HG03175 (cell line): ENCODE results near the gene NPHP4.

Source experiments
- ATAC-seq: cut with Tn5 transposase; IDR thresholded peaks from one replicate; pipeline ENCODE4 v1.9.1; 2021; ENCODE audit warnings: mild to moderate bottlenecking, moderate library complexity; ENCODE audit not compliant: unreplicated experiment

The NPHP4 gene

DNA sequence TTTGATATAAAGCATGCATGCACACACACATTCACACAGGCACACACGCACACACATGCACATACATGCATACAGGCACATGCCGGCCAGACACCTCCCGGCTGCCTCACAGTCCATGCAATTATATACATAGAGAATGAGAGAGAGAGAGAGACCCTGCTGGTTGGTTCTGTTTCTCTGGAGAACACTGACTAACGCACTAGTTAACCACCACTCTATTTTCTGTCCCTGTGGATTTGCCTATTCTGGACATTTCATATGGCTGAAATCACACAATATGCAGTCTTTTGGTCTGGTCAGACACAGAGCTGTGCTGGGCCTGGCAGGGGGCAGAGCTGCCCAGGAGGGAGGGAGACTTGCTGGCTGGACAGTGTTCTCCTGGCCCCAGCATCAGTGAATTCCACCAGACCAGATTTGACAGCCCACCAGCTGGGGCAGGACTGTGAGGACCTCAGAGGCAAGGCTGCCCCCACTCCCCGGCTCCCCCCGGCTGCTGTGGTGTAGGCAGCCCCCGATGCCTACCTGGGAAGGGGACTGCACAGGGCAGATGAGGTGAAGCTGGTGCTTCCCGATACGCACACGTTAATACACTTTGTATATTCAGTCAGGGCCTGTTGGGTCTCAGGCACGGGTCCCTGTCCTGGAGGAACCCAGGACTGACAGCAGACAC lies 152.2 kb downstream of the NPHP4 start:
- no peak for ATAC-seq

- ATAC-seq: no peak
Measured at GRCh38 chr1:5839161-5839880, 152.9 kb downstream of the NPHP4 start.

- no peak for ATAC-seq
Measured at GRCh38 chr1:5837976-5838653, 154.1 kb downstream of the NPHP4 start.

GRCh38 chr1:5836776-5837440 lies 155.3 kb downstream of the NPHP4 start:
- no peak for ATAC-seq

GRCh38 chr1:5835179-5835562 lies 157.1 kb downstream of the NPHP4 start:
- no peak for ATAC-seq

GRCh38 chr1:5834477-5835178 lies 157.6 kb downstream of the NPHP4 start:
- no peak for ATAC-seq

DNA sequence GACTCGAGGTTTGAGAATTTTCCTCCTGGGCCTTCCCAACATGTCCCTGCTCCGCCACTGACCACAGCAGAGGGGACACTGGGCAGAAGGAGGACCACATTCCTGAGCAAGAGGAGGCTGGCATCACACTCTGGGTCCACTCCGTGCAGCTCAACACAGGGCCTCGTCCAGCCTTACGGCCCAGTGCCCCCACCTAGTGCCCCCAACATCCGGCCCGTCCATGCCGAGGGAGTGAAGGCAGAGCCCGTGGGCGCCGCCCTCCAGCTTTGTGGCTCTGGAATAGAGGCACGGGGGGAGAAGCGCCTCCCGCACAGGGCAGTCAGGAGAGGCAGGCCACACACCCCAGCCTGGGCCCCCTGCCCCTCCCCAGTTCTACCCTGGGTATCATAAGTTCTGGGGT lies 158.3 kb downstream of the NPHP4 start:
- ATAC-seq: no peak

DNA sequence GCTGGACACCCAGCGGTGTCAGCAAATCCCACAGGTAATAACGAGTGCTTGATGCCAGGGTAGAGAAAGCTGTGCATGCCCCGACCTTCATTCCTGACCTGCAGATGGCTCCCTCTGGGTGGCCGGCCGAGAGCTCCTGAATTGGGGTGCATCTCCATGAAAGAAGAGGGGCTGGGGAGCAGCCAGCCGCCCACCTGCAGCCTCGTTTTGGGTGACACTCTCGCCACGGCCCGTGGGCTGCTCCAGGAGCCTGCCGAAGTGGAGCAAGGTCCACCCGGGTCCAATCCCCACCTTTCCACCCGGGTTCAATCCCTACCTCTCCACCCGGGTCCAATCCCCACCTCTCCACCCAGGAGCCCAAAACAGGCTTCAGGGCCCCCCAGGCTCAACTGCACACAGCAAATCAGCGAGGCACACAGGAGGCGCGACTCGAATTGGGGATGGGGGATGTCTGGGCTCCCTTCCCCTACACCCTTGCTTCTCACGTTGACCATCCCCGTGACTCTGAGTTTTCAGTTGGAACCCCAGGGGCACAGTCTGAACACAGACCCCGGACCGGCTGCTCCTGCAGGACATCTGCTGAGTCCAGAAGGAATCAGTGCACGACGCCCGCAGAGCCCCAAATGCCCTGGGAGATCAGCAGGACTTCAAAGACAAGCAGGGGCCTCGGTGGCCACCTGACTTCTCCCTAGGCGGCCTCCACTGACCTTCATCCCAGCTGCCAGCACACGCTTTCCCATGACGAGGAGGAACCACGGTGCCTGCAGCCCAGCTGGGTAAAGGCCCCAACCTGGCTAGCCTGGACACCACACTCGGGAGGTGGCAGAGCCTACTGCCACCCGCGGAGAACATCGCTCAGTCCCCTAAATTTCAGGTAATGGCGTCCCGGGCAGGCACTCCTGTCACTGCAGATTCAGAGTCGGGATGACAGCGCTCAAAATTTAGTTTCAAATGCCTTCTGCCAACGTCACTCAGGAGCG lies 159.0 kb downstream of the NPHP4 start:
- ATAC-seq: no peak

DNA sequence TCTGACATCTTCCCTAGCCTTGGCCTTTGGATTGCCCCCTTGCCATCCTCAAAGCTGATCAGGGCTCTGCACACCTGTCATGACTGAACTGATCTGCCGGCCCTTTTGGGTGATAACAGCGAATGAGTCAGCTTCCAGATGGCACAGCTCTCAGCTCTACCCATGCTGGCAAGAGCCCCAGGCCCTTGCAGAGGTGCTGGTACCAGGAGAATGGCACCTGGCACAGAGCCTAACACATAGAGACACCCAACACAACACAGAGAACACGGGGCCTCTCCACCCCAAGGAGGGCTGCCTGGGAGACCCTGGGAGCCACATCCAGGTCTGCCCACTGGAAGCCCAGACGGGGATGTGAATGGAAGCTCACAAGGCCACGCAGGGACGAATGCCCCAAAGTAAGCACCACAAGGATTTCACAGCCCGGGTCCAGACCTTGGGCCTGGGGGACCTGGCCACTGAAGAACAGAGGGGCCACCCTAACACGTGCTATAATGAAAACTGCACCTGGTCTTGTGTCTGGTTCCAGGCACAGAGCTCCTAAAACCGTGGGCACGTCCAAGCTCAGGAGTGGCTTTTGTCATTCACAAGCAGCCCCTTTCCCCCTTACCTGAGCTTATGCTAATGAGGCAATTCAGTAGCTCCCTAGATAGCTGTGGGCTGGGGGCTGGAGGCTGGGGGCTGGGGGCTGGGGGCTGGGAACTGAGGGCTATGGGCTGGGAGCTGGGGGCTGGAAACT lies 160.5 kb downstream of the NPHP4 start:
- no peak for ATAC-seq

DNA sequence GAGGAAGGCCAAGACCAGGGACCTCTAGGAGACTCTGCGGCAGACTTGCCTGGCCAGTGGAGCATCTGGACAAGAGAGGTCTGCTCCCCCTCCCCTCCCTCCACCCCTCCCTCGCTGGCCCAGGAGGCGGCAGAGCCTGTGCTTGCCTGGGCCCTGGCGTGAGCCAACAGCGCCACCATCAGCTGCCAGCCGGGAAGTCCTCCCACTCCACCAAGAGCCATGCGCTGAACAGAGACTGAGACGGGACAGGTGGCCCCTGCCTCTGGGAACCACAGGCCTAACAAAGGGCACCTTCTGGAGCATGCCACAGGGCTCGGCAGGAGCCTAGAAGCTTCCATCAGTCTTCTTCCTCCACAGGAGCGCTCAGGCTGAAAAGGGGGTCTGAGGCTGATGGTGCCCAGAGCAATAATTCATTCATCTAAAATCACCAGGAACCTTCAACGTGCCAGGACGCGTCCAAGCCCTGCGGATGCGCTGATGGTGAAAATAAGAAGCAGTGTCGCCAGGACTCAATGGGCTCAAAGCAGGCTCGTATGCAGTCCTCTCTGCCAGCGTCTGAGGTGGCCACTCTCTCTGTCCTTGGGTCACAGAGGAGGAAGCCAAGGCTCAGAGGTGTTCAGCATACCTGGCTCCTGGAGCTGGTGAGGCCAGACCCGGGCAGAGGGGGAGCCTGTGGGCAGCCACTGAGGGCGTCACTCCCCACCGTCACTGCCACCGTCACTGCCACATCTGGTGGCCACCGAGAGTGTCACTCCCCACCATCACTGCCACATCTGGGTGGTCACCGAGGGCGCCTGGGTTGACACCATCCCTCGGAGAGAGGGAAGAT lies 161.2 kb downstream of the NPHP4 start:
- ATAC-seq: no peak

DNA sequence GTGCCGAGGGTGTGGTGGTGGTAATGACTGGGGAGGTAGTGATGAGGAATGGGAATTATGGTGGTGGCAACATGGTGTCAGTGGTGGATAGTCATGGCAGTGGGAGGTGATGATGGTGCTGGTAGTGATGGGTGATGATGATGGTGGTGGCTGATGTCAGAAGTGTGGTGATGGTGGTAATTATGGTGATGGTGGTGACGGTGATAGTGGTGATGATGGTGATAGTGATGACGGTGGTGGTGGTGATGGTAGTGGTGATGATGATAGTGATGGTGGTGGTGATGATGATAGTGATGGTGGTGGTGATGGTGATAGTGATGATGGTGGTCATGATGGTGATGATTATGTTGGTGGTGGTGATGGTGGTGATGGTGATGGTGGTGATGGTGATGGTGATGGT lies 162.8 kb downstream of the NPHP4 start:
- ATAC-seq: no peak

DNA sequence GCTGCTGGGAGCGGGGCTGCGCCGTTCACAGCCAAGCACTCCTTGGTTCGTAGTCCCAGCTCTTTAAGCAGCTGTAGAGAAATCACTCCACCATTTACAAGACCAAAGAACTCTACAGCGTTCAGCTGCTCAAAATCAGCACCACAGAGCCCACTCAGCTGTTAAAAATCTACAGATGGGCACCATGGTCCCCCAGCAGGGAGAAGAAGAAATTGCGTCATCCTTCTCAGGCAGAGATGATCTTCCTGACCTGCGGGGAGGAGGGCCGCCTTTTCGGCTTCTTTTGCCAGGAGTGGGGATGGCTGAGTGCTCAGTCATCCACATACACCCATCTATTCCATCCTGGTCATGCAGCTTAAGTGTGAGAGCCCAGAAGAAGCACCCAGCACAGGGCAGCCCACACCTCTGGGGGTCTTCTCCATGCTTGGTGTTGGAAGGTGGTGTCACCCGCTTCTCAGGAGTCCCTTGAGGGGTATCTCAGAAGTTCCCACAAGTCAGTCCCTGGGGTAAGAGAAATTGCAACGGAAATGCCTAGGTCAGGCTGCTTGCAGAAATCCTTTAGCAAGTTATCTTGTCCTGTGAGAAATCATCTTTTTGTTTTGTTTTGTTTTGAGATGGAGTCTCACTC lies 163.8 kb downstream of the NPHP4 start:
- ATAC-seq: no peak

GRCh38 chr1:5827516-5827915 lies 164.7 kb downstream of the NPHP4 start:
- no peak for ATAC-seq

DNA sequence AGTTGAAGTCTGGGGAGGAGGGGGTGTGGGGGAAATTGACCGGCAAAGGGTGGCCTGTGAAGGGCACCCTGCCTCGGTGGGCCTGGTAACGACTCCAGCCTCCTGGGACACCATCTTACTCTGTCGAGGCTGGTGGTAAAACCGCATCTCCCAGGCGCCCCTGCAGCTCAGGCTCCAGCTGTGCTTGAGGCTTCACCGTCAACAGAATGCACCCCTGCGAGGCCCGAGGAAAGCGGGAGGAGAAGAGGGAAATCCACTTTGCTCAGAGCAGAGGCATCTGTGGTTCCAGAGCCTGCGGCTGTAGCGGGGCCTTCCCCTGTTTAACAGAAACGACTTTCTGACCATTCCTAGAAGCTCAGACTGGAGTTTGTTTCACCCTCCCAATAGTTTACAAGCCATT lies 165.6 kb downstream of the NPHP4 start:
- no peak for ATAC-seq

DNA sequence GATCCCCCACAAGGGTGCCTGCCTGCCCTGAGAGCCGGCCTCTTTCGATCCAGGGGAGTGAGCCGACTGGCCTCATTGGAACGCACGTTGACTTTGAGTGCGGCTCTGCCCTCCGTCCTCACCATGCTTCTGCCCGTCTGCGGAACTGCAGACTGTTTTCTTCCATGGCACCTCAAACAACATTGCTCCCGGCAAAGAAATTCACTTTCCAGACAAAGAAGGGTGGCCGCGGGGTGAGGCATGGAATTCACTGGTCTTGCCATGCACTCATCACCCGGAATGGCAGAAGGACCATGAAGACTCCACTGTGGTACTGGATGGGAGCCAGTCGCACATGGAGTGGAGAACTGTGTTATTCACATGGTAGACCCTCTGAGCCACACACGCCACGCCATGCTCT lies 169.5 kb downstream of the NPHP4 start:
- no peak for ATAC-seq

GRCh38 chr1:5822266-5822665 lies 170.0 kb downstream of the NPHP4 start:
- ATAC-seq: no peak

GRCh38 chr1:5821540-5822176 lies 170.6 kb downstream of the NPHP4 start:
- ATAC-seq: no peak
